HFFc6 (cell line): ENCODE results near the gene DLEC1. TPM values are rescaled to one million over a fixed set of nuclear protein-coding genes. Genes with fewer than 3 reads are reported as not detected.

Experiments
- DNase-seq: peaks from one replicate; pipeline ENCODE4 v3.0.0-alpha.2; 2018
- H3K27ac Mint-ChIP-seq: 2 replicates; pipeline ENCODE4 v1.8.0; 2020; ENCODE audit warnings: mild to moderate bottlenecking, mixed read lengths
- H3K27me3 Mint-ChIP-seq: 2 replicates; pipeline ENCODE4 v1.8.0; 2021; ENCODE audit warnings: mild to moderate bottlenecking, moderate library complexity, mixed read lengths; ENCODE audit not compliant: insufficient read depth
- H3K36me3 Mint-ChIP-seq: 2 replicates; pipeline ENCODE4 v1.8.0; 2021; ENCODE audit warnings: low read depth, mixed read lengths
- H3K4me1 Mint-ChIP-seq: 2 replicates; pipeline ENCODE4 v1.8.0; 2020; ENCODE audit warnings: low read depth, mixed read lengths
- H3K4me3 Mint-ChIP-seq: 2 replicates; pipeline ENCODE4 v1.8.0; 2020; ENCODE audit warnings: mild to moderate bottlenecking, moderate library complexity, mixed read lengths
- H3K9me3 Mint-ChIP-seq: 2 replicates; pipeline ENCODE4 v1.8.0; 2020; ENCODE audit warnings: mild to moderate bottlenecking, mixed read lengths
- total RNA-seq, 6 experiments: library from RNA; stranded (reverse); fragmentation: NEBNext Ultra II Directional; extraction: Animal tissue kit (Norgen Biotek cat#: 25700); gene quantifications; 2 replicates in 1 of 6; 3 replicates in 5 of 6; pipeline ENCODE4 v1.2.3, GENCODE V29; 2021
- TF ChIP-seq, protein P1 (sequence below): fragments of 200-600 bp; sonication (generic); IDR thresholded peaks from 2 replicates; pipeline ENCODE4 v1.5.0; 2021; ENCODE audit warnings: antibody characterized with exemption, mild to moderate bottlenecking

DLEC1 gene
- total RNA-seq, 6 experiments from 2014 or later: 0.05 TPM; not detected in 5

DNA sequence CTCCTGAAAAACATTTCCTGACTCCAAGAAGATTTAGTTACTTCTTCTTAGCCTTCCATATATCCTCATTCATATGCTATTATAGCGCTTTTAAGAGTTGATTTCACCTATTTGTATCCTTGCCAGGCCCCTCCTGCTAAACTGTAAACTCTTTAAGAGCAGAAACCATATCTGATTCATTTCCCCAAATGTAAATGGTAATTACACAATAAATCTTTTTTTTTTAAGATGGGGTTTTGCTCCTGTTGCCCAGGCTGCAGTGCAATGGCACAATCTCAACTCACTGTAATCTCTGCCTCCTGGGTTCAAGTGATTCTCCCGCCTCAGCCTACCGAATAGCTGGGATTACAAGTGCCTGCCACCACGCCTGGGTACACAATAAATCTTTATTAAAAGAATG lies 4.5 kb downstream of the DLEC1 start:
- Mint-ChIP-seq H3K27me3 (peaks cover 19% of the 10 kb centered on the region), H3K9me3 (no peaks in the 10 kb centered on the region), H3K4me3 (no peak overlapping the region), H3K4me1 (peaks cover 19% of the 10 kb centered on the region), H3K36me3 (no peaks in the 10 kb centered on the region), H3K27ac (no peak overlapping the region)
- TF ChIP-seq, protein P1, sequence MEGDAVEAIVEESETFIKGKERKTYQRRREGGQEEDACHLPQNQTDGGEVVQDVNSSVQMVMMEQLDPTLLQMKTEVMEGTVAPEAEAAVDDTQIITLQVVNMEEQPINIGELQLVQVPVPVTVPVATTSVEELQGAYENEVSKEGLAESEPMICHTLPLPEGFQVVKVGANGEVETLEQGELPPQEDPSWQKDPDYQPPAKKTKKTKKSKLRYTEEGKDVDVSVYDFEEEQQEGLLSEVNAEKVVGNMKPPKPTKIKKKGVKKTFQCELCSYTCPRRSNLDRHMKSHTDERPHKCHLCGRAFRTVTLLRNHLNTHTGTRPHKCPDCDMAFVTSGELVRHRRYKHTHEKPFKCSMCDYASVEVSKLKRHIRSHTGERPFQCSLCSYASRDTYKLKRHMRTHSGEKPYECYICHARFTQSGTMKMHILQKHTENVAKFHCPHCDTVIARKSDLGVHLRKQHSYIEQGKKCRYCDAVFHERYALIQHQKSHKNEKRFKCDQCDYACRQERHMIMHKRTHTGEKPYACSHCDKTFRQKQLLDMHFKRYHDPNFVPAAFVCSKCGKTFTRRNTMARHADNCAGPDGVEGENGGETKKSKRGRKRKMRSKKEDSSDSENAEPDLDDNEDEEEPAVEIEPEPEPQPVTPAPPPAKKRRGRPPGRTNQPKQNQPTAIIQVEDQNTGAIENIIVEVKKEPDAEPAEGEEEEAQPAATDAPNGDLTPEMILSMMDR: no peak
- DNase-seq: no peak

- H3K4me3 Mint-ChIP-seq: no peak overlapping the region
- H3K36me3 Mint-ChIP-seq: no peaks in the 10 kb centered on the region
- no peaks in the 10 kb centered on the region; the same call in 1 of the 2 replicates for H3K4me1 Mint-ChIP-seq
- DNase-seq: no peak
- H3K27ac Mint-ChIP-seq: no peak overlapping the region
- H3K9me3 Mint-ChIP-seq: no peaks in the 10 kb centered on the region
- H3K27me3 Mint-ChIP-seq: peaks cover 27% of the 10 kb centered on the region
- TF ChIP-seq, protein P1: no peak
Measured at GRCh38 chr3:38046027-38046426, 7.0 kb downstream of the DLEC1 start.

DNA sequence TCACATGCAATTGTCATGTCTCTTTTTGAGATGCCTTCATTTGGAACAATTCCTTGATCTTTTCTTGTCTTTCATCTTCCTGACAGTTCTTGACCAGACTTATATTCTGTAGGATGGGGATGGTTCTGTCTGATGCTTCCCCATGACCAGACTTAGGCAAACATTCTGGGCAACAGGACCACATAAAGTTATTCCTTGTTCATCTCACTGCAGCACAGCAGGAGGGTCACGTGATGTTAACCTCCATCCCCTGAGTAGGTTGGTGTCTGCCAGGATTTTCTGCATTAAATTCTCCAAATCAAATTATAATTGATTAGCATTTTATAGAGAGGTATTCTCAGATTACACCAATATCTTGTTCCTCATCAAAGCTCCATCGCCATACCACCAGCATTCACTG lies 7.8 kb downstream of the DLEC1 start:
- DNase-seq: no peak
- H3K4me1 Mint-ChIP-seq: no peaks in the 10 kb centered on the region; the same call in 1 of the 2 replicates
- H3K36me3 Mint-ChIP-seq: peaks cover under 1% of the 10 kb centered on the region; the same call in 1 of the 2 replicates
- H3K9me3 Mint-ChIP-seq: no peaks in the 10 kb centered on the region
- TF ChIP-seq, protein P1: no peak
- no peak overlapping the region for H3K4me3 Mint-ChIP-seq
- no peak overlapping the region for H3K27ac Mint-ChIP-seq
- peaks cover 29% of the 10 kb centered on the region for H3K27me3 Mint-ChIP-seq

- TF ChIP-seq, protein P1: no peak
- no peak for DNase-seq
- no peak overlapping the region for H3K27ac Mint-ChIP-seq
- H3K36me3 Mint-ChIP-seq: peaks cover 4% of the 10 kb centered on the region; the same call in 1 of the 2 replicates
- peaks cover 31% of the 10 kb centered on the region for H3K27me3 Mint-ChIP-seq
- H3K4me1 Mint-ChIP-seq: no peaks in the 10 kb centered on the region; the same call in 1 of the 2 replicates
- no peaks in the 10 kb centered on the region; the same call in 1 of the 2 replicates for H3K9me3 Mint-ChIP-seq
- no peak overlapping the region for H3K4me3 Mint-ChIP-seq
Measured at GRCh38 chr3:38047896-38048295, 8.9 kb downstream of the DLEC1 start.

- Mint-ChIP-seq H3K27me3 (peaks cover 35% of the 10 kb centered on the region), H3K4me1 (peaks cover 5% of the 10 kb centered on the region; the same call in 1 of the 2 replicates), H3K36me3 (peaks cover 10% of the 10 kb centered on the region), H3K4me3 (no peak overlapping the region), H3K9me3 (no peaks in the 10 kb centered on the region; the same call in 1 of the 2 replicates), H3K27ac (no peak overlapping the region)
- no peak for DNase-seq
- TF ChIP-seq, protein P1: no peak
Measured at GRCh38 chr3:38049358-38050126, 10.5 kb downstream of the DLEC1 start.
